GM08714 (cell line): Measurements from ENCODE around the gene THRB.

Experiments
- H3K4me3 ChIP-seq: fragments of 200-500 bp; sonication (Bioruptor generic); 2 replicates; pipeline ENCODE4 v1.5.1; 2014; ENCODE audit warnings: mild to moderate bottlenecking, low read length, inconsistent platforms
- ZNF274 ChIP-seq: IDR thresholded peaks from 2 replicates; pipeline ENCODE4 v1.6.1; 2012; ENCODE audit warnings: mild to moderate bottlenecking, low read depth, low read length

Gene THRB

GRCh38 chr3:24368605-24369004, 126.0 kb downstream of the THRB start:
- no peak overlapping the region for H3K4me3 ChIP-seq
- TF ChIP-seq ZNF274 = no peak

GRCh38 chr3:24367664-24368264, 126.9 kb downstream of the THRB start:
- no peak overlapping the region for H3K4me3 ChIP-seq
- TF ChIP-seq ZNF274 = no peak

- TF ChIP-seq ZNF274 = no peak
- no peak overlapping the region for H3K4me3 ChIP-seq
These were observed 127.4 kb downstream of the THRB start for GRCh38 chr3:24367216-24367615.

GRCh38 chr3:24365168-24365567, 129.5 kb downstream of the THRB start:
- no peak for TF ChIP-seq ZNF274
- no peak overlapping the region for H3K4me3 ChIP-seq

- no peak for TF ChIP-seq ZNF274
- H3K4me3 ChIP-seq = no peak overlapping the region
These were observed 130.3 kb downstream of the THRB start for GRCh38 chr3:24364359-24364758.

- no peak overlapping the region for H3K4me3 ChIP-seq
- no peak for TF ChIP-seq ZNF274
These were observed 131.4 kb downstream of the THRB start for GRCh38 chr3:24363242-24363641.

- TF ChIP-seq ZNF274 = no peak
These were observed 133.0 kb downstream of the THRB start for GRCh38 chr3:24361623-24362022.

GRCh38 chr3:24360957-24361356, 133.7 kb downstream of the THRB start:
- H3K4me3 ChIP-seq = no peak overlapping the region
- no peak for TF ChIP-seq ZNF274

More at GRCh38 chr3:24361623-24362022, 133.0 kb downstream of the THRB start:
- no peak overlapping the region for H3K4me3 ChIP-seq

GRCh38 chr3:24359645-24360462, 134.8 kb downstream of the THRB start:
- no peak for TF ChIP-seq ZNF274
- no peak overlapping the region for H3K4me3 ChIP-seq

GRCh38 chr3:24359102-24359501, 135.5 kb downstream of the THRB start:
- H3K4me3 ChIP-seq = no peak overlapping the region
- no peak for TF ChIP-seq ZNF274

GRCh38 chr3:24357635-24358034, 137.0 kb downstream of the THRB start:
- no peak overlapping the region for H3K4me3 ChIP-seq
- no peak for TF ChIP-seq ZNF274

GRCh38 chr3:24355806-24356205, 138.8 kb downstream of the THRB start:
- no peak for TF ChIP-seq ZNF274
- no peak overlapping the region for H3K4me3 ChIP-seq

- no peak for TF ChIP-seq ZNF274
- H3K4me3 ChIP-seq = no peak overlapping the region
These were observed 140.4 kb downstream of the THRB start for GRCh38 chr3:24354230-24354629.

- no peak overlapping the region for H3K4me3 ChIP-seq
- TF ChIP-seq ZNF274 = no peak
These were observed 141.6 kb downstream of the THRB start for GRCh38 chr3:24352893-24353553.

- TF ChIP-seq ZNF274 = no peak
- H3K4me3 ChIP-seq = no peak overlapping the region
These were observed 142.7 kb downstream of the THRB start for GRCh38 chr3:24351779-24352469.
